ENCODE results near the gene NDN.

NDN gene

DNA sequence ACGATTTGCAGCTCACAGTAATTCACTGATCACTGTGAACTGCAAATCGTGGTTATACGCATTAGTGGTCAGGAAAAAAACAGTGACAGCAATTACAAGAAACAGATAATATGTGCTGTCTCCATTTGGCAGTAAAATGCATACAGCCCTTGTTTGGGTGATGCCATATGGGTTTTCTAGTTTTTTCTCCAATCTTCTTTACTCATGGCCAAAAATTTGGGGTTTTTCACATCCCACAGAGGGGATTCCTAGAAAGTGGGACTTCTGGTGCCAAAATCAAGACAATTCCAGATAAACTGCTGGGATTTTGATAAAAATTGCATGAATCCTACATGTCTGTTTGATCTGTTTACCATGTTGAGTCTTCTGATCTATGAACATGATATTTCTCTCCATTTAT, 15.6 kb downstream of the NDN start:
- Histone ChIP-seq H3K4me1 (ENCODE audit: control insufficient read depth, insufficient read depth, low read length) (no peaks in the 10 kb centered on the region), H3K27me3 (ENCODE audit: control insufficient read depth, insufficient read depth, low read length) (no peaks in the 10 kb centered on the region), H3K9ac (ENCODE audit: low read depth, low read length) (no peak overlapping the region), H3K9me3 (ENCODE audit: control insufficient read depth, insufficient read depth, low read length) (peaks cover 65% of the 10 kb centered on the region), H3K36me3 (ENCODE audit: control insufficient read depth, insufficient read depth, low read length) (no peaks in the 10 kb centered on the region), H3K4me3 (ENCODE audit: low read depth, low read length) (no peak overlapping the region), H3K27ac (ENCODE audit: low read depth, low read length) (no peak overlapping the region)

DNA sequence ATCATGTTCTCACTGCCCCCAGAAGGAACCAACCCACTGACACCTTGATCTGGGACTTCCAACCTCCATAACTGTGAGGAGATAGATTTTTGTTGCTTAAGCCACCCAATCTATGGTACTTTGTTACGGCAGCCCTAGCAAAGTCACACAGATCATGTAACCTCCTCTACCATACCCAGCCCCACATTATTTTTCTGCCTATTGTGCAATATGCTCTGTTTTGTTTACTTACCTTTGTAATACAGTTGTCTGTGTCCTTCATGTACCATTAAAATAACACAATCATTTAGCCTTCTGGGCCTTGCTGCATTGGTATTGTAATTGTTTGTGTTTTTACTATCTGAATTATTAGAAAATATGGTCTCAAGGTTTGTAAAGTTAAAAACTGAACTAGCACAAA, 16.1 kb downstream of the NDN start:
- no peak overlapping the region for H3K27ac ChIP-seq (ENCODE audit: low read depth, low read length)

GRCh38 chr15:23663232-23663631, 23.9 kb downstream of the NDN start:
- no peak overlapping the region for H3K4me3 ChIP-seq (ENCODE audit: low read depth, low read length)
- no peak overlapping the region for H3K9ac ChIP-seq (ENCODE audit: low read depth, low read length)
- no peaks in the 10 kb centered on the region for H3K27me3 ChIP-seq (ENCODE audit: control insufficient read depth, insufficient read depth, low read length)
- peaks cover 32% of the 10 kb centered on the region for H3K9me3 ChIP-seq (ENCODE audit: control insufficient read depth, insufficient read depth, low read length)
- H3K27ac ChIP-seq (ENCODE audit: low read depth, low read length): no peak overlapping the region
- no peaks in the 10 kb centered on the region for H3K36me3 ChIP-seq (ENCODE audit: control insufficient read depth, insufficient read depth, low read length)
- H3K4me1 ChIP-seq (ENCODE audit: control insufficient read depth, insufficient read depth, low read length): no peaks in the 10 kb centered on the region

More for the DNA sequence above, 16.1 kb downstream of the NDN start:
- Histone ChIP-seq H3K4me3 (ENCODE audit: low read depth, low read length) (no peak overlapping the region), H3K36me3 (ENCODE audit: control insufficient read depth, insufficient read depth, low read length) (no peaks in the 10 kb centered on the region), H3K27me3 (ENCODE audit: control insufficient read depth, insufficient read depth, low read length) (no peaks in the 10 kb centered on the region), H3K9ac (ENCODE audit: low read depth, low read length) (no peak overlapping the region), H3K9me3 (ENCODE audit: control insufficient read depth, insufficient read depth, low read length) (peaks cover 64% of the 10 kb centered on the region), H3K4me1 (ENCODE audit: control insufficient read depth, insufficient read depth, low read length) (no peaks in the 10 kb centered on the region)

DNA sequence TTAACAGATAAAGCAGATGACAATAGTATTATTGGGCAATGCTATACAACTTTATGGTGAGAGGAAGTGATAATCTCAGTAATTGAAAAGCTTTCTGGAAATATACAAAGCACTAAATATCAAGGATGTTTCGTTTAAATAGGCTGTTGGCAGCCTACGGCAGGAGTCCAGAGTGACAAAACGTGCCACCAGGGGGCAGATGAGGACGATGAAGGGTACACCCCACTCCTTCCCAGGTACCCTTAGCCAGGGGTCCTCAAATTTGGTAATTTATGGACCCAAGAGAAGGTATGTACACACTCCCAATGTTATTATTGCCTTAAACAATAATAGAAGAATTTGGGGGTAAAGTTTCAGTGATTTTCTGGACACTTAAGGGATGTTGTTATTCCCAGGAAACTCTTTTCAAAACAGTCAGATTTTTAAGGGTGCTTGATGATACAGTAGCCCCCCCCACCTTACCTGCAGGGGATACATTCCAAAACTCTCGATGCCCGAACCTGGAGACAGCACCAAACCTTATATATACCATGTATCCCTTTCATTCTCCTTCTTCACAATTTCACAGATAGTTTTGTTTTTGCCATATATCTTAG, 38.1 kb downstream of the NDN start:
- Histone ChIP-seq H3K9me3 (ENCODE audit: control insufficient read depth, insufficient read depth, low read length) (peaks cover 16% of the 10 kb centered on the region), H3K4me3 (ENCODE audit: low read depth, low read length) (no peak overlapping the region), H3K27me3 (ENCODE audit: control insufficient read depth, insufficient read depth, low read length) (peaks cover 8% of the 10 kb centered on the region), H3K9ac (ENCODE audit: low read depth, low read length) (no peak overlapping the region), H3K36me3 (ENCODE audit: control insufficient read depth, insufficient read depth, low read length) (no peaks in the 10 kb centered on the region), H3K4me1 (ENCODE audit: control insufficient read depth, insufficient read depth, low read length) (peaks cover 6% of the 10 kb centered on the region; the same call in 1 of the 2 replicates), H3K27ac (ENCODE audit: low read depth, low read length) (no peak overlapping the region)

DNA sequence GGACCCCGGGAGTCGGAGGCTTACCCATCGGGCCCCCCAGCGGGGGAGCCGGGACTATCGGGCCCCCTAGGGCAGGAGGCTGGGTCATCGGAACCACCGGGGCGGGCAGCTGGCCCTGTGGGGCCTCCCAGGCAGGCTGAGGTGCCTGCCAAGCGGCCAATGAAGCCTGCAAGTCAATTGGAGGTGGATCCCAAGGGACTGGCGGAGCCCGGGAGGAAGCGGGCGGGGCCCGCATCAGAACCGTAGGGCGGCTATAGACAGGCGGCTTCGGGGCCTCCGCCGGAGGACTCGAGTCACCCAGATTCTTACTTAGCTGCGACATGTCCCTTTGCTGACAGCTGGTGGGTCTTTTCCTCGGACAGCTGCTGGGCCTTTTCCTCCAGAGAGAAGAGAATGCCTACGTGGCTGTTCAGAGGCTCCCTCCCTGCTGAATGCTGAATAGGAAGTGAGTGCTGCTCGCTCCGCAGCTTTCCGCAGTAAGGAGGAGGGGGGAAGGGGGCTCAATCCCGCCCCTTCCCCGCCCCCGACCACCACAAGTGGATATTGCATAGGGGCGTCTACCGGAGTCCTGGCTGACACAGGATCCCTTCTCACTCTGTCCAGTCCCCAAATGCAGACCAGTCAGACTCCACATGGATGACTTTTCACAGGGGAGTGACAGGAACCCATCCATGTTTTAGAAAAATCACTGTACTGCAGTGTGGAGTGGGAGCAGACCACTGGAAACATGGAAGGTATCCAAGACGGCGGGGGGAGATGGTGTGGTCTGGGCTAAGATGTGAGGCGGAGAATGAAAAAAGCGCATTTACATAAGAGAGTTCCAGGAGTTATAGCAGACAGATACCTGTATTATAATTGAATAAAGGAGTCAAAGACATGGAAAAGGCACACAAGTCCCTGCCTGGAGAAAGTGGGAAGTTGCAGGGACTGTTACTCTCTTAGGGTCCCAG, 39.4 kb downstream of the NDN start, which contains the start of gene MAGEL2:
MAGEL2 (minus strand) TSS at position 447 of the 950 bp plus-strand sequence; CDS start at position 322, 125 bp downstream.
- Histone ChIP-seq H3K36me3 (ENCODE audit: control insufficient read depth, insufficient read depth, low read length) (no peaks in the 10 kb centered on the region), H3K9ac (ENCODE audit: low read depth, low read length) (peak within 1 kb of the TSS; percentile 79), H3K9me3 (ENCODE audit: control insufficient read depth, insufficient read depth, low read length) (peaks cover 16% of the 10 kb centered on the region), H3K4me3 (ENCODE audit: low read depth, low read length) (peak within 1 kb of the TSS; percentile 74), H3K27ac (ENCODE audit: low read depth, low read length) (no peak within 1 kb of the TSS), H3K27me3 (ENCODE audit: control insufficient read depth, insufficient read depth, low read length) (peaks cover 8% of the 10 kb centered on the region), H3K4me1 (ENCODE audit: control insufficient read depth, insufficient read depth, low read length) (peaks cover 6% of the 10 kb centered on the region; the same call in 1 of the 2 replicates)

DNA sequence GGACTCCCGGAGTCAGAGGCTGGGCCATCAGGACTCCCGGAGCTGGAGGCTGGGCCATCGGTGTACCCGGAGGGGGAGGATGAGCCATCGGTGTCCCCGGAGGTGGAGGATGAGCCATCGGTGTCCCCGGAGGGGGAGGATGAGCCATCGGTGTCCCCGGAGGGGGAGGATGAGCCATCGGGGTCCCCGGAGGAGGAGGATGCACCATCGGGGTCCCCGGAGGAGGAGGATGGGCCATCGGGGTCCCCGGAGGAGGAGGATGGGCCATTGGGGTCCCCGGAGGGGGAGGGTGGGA, 40.2 kb downstream of the NDN start:
- Histone ChIP-seq H3K9me3 (ENCODE audit: control insufficient read depth, insufficient read depth, low read length) (peaks cover 14% of the 10 kb centered on the region), H3K36me3 (ENCODE audit: control insufficient read depth, insufficient read depth, low read length) (no peaks in the 10 kb centered on the region), H3K4me1 (ENCODE audit: control insufficient read depth, insufficient read depth, low read length) (peaks cover 7% of the 10 kb centered on the region), H3K27me3 (ENCODE audit: control insufficient read depth, insufficient read depth, low read length) (peaks cover 8% of the 10 kb centered on the region), H3K4me3 (ENCODE audit: low read depth, low read length) (peak overlapping the region; percentile 74), H3K27ac (ENCODE audit: low read depth, low read length) (no peak overlapping the region), H3K9ac (ENCODE audit: low read depth, low read length) (no peak overlapping the region)

GRCh38 chr15:23646165-23647000, 40.7 kb downstream of the NDN start:
- Histone ChIP-seq H3K4me1 (ENCODE audit: control insufficient read depth, insufficient read depth, low read length) (peaks cover 2% of the 10 kb centered on the region; the same call in 1 of the 2 replicates), H3K9ac (ENCODE audit: low read depth, low read length) (no peak overlapping the region), H3K36me3 (ENCODE audit: control insufficient read depth, insufficient read depth, low read length) (no peaks in the 10 kb centered on the region), H3K4me3 (ENCODE audit: low read depth, low read length) (peak overlapping the region; percentile 74; the same call in 1 of the 2 replicates), H3K9me3 (ENCODE audit: control insufficient read depth, insufficient read depth, low read length) (peaks cover 14% of the 10 kb centered on the region), H3K27ac (ENCODE audit: low read depth, low read length) (no peak overlapping the region), H3K27me3 (ENCODE audit: control insufficient read depth, insufficient read depth, low read length) (peaks cover 8% of the 10 kb centered on the region)

- peaks cover 10% of the 10 kb centered on the region for H3K9me3 ChIP-seq (ENCODE audit: control insufficient read depth, insufficient read depth, low read length)
- H3K27ac ChIP-seq (ENCODE audit: low read depth, low read length): no peak overlapping the region
- peaks cover 2% of the 10 kb centered on the region; the same call in 1 of the 2 replicates for H3K4me1 ChIP-seq (ENCODE audit: control insufficient read depth, insufficient read depth, low read length)
- peaks cover 8% of the 10 kb centered on the region for H3K27me3 ChIP-seq (ENCODE audit: control insufficient read depth, insufficient read depth, low read length)
- H3K36me3 ChIP-seq (ENCODE audit: control insufficient read depth, insufficient read depth, low read length): no peaks in the 10 kb centered on the region
- H3K4me3 ChIP-seq (ENCODE audit: low read depth, low read length): no peak overlapping the region
- H3K9ac ChIP-seq (ENCODE audit: low read depth, low read length): no peak overlapping the region
Observed at GRCh38 chr15:23645371-23646164, 41.5 kb downstream of the NDN start.

GRCh38 chr15:23644829-23645228, 42.3 kb downstream of the NDN start:
- Histone ChIP-seq H3K36me3 (ENCODE audit: control insufficient read depth, insufficient read depth, low read length) (no peaks in the 10 kb centered on the region), H3K4me3 (ENCODE audit: low read depth, low read length) (no peak overlapping the region), H3K9ac (ENCODE audit: low read depth, low read length) (no peak overlapping the region), H3K4me1 (ENCODE audit: control insufficient read depth, insufficient read depth, low read length) (peaks cover 2% of the 10 kb centered on the region; the same call in 1 of the 2 replicates), H3K27ac (ENCODE audit: low read depth, low read length) (no peak overlapping the region), H3K27me3 (ENCODE audit: control insufficient read depth, insufficient read depth, low read length) (peaks cover 8% of the 10 kb centered on the region), H3K9me3 (ENCODE audit: control insufficient read depth, insufficient read depth, low read length) (peaks cover 10% of the 10 kb centered on the region)

- H3K27me3 ChIP-seq (ENCODE audit: control insufficient read depth, insufficient read depth, low read length): no peaks in the 10 kb centered on the region
- no peaks in the 10 kb centered on the region for H3K36me3 ChIP-seq (ENCODE audit: control insufficient read depth, insufficient read depth, low read length)
- H3K9ac ChIP-seq (ENCODE audit: low read depth, low read length): no peak overlapping the region
- H3K27ac ChIP-seq (ENCODE audit: low read depth, low read length): no peak overlapping the region
- peaks cover 17% of the 10 kb centered on the region for H3K9me3 ChIP-seq (ENCODE audit: control insufficient read depth, insufficient read depth, low read length)
- peak overlapping the region; percentile 52 for H3K4me3 ChIP-seq (ENCODE audit: low read depth, low read length)
- H3K4me1 ChIP-seq (ENCODE audit: control insufficient read depth, insufficient read depth, low read length): peaks cover 2% of the 10 kb centered on the region; the same call in 1 of the 2 replicates
Observed at GRCh38 chr15:23642413-23643044, 44.6 kb downstream of the NDN start.

Data from HUES48 (cell line).